OCI-LY1 (cell line): Measurements from ENCODE around the gene RGS19.

Source experiments
- H2AFZ ChIP-seq: fragments of 200-600 bp; sonication (generic), shearing (Covaris generic); 2 replicates; pipeline ENCODE4 v1.6.0; 2014; ENCODE audit warnings: antibody characterized with exemption, mild to moderate bottlenecking, low read length
- H3F3A ChIP-seq: fragments of 200-600 bp; sonication (generic), shearing (Covaris generic); 2 replicates; pipeline ENCODE4 v1.6.0; 2014; ENCODE audit warnings: mild to moderate bottlenecking, antibody characterized with exemption, low read length, moderate library complexity; ENCODE audit not compliant: insufficient read depth
- H3K27ac ChIP-seq: fragments of 200-600 bp; sonication (generic); 2 replicates; pipeline ENCODE4 v1.5.1; 2014; ENCODE audit warnings: low read length, mixed run types, mild to moderate bottlenecking, low read depth; ENCODE audit not compliant: poor library complexity, severe bottlenecking
- H3K27me3 ChIP-seq: fragments of 200-600 bp; sonication (generic); 2 replicates; pipeline ENCODE4 v1.6.0; 2014; ENCODE audit warnings: antibody characterized with exemption, mild to moderate bottlenecking, low read length, moderate library complexity; ENCODE audit not compliant: insufficient read depth
- H3K36me3 ChIP-seq: fragments of 200-600 bp; sonication (generic); 2 replicates; pipeline ENCODE4 v1.6.1; 2014; ENCODE audit warnings: mild to moderate bottlenecking, antibody characterized with exemption, low read length, moderate library complexity, mixed read lengths; ENCODE audit not compliant: insufficient read depth
- H3K4me1 ChIP-seq: fragments of 200-600 bp; sonication (generic); 2 replicates; pipeline ENCODE4 v1.5.1; 2014; ENCODE audit warnings: mild to moderate bottlenecking, low read length, moderate library complexity; ENCODE audit not compliant: insufficient read depth, severe bottlenecking
- H3K4me2 ChIP-seq: fragments of 200-600 bp; sonication (generic), shearing (Covaris generic); 2 replicates; pipeline ENCODE4 v1.6.1; 2014; ENCODE audit warnings: low read length
- H3K4me3 ChIP-seq: fragments of 200-600 bp; sonication (generic); 2 replicates; pipeline ENCODE4 v1.5.1; 2014; ENCODE audit warnings: low read length, low read depth, mild to moderate bottlenecking, mixed read lengths; ENCODE audit not compliant: poor library complexity, severe bottlenecking
- H3K79me2 ChIP-seq: fragments of 200-600 bp; shearing (Covaris generic); 2 replicates; pipeline ENCODE4 v1.6.1; 2016; ENCODE audit warnings: mixed run types, low read length, mixed read lengths; ENCODE audit not compliant: insufficient read depth
- H3K9ac ChIP-seq: fragments of 200-600 bp; sonication (generic), shearing (Covaris generic); 2 replicates; pipeline ENCODE4 v1.6.1; 2014; ENCODE audit warnings: mild to moderate bottlenecking, low read length, mixed read lengths
- H3K9me2 ChIP-seq: fragments of 200-600 bp; sonication (generic), shearing (Covaris generic); 2 replicates; pipeline ENCODE4 v1.6.1; 2014; ENCODE audit warnings: low read depth, mild to moderate bottlenecking, low read length, mixed read lengths
- H3K9me3 ChIP-seq: fragments of 200-600 bp; shearing (Covaris generic); 2 replicates; pipeline ENCODE4 v1.6.1; 2014; ENCODE audit warnings: low read length, mixed read lengths
- H4K20me1 ChIP-seq: fragments of 200-600 bp; sonication (generic), shearing (Covaris generic); 2 replicates; pipeline ENCODE4 v1.6.0; 2016; ENCODE audit warnings: mild to moderate bottlenecking, low read length; ENCODE audit not compliant: insufficient read depth
- CTCF ChIP-seq: fragments of 200-600 bp; sonication (generic), shearing (Covaris generic); IDR thresholded peaks from 2 replicates; pipeline ENCODE4 v1.5.1; 2017; ENCODE audit warnings: mild to moderate bottlenecking, antibody characterized with exemption, low read length, moderate library complexity, mixed read lengths
- EZH2 ChIP-seq: fragments of 200-600 bp; sonication (generic), shearing (Covaris generic); IDR thresholded peaks from 2 replicates; pipeline ENCODE4 v1.8.0; 2017; ENCODE audit warnings: borderline replicate concordance, mixed run types, mild to moderate bottlenecking, antibody characterized with exemption, low read length, moderate library complexity, mixed read lengths

Gene RGS19

GRCh38 chr20:64052987-64053840, 26.1 kb downstream of the RGS19 start:
- TF ChIP-seq EZH2 (no peak), CTCF (no peak)
- Histone ChIP-seq H3K4me3 (no peak overlapping the region), H3F3A (no peaks in the 10 kb centered on the region), H3K79me2 (no peaks in the 10 kb centered on the region), H3K27ac (no peak overlapping the region), H3K9ac (no peak overlapping the region), H4K20me1 (no peaks in the 10 kb centered on the region), H3K36me3 (no peaks in the 10 kb centered on the region), H2AFZ (no peak overlapping the region), H3K9me2 (no peaks in the 10 kb centered on the region), H3K4me2 (no peak overlapping the region), H3K9me3 (no peaks in the 10 kb centered on the region), H3K27me3 (peaks cover 21% of the 10 kb centered on the region), H3K4me1 (peaks cover 11% of the 10 kb centered on the region)

GRCh38 chr20:64052326-64052722, 27.0 kb downstream of the RGS19 start:
- no peak overlapping the region for H2AFZ ChIP-seq
- H4K20me1 ChIP-seq, result no peaks in the 10 kb centered on the region
- no peak overlapping the region for H3K4me3 ChIP-seq
- H3K36me3 ChIP-seq, result no peaks in the 10 kb centered on the region
- H3K9me3 ChIP-seq, result no peaks in the 10 kb centered on the region
- H3K9ac ChIP-seq, result no peak overlapping the region
- no peaks in the 10 kb centered on the region for H3F3A ChIP-seq
- H3K79me2 ChIP-seq, result no peaks in the 10 kb centered on the region
- no peaks in the 10 kb centered on the region for H3K9me2 ChIP-seq
- no peak overlapping the region for H3K27ac ChIP-seq
- H3K4me1 ChIP-seq, result peaks cover 7% of the 10 kb centered on the region
- no peak overlapping the region for H3K4me2 ChIP-seq
- TF ChIP-seq CTCF (no peak), EZH2 (no peak)
- peaks cover 21% of the 10 kb centered on the region for H3K27me3 ChIP-seq

GRCh38 chr20:64051561-64052325, 27.6 kb downstream of the RGS19 start:
- Histone ChIP-seq H3K4me2 (no peak overlapping the region), H3K9me3 (no peaks in the 10 kb centered on the region), H2AFZ (no peak overlapping the region), H3K9me2 (no peaks in the 10 kb centered on the region), H3F3A (no peaks in the 10 kb centered on the region), H3K4me1 (peaks cover under 1% of the 10 kb centered on the region), H4K20me1 (no peaks in the 10 kb centered on the region), H3K9ac (no peak overlapping the region), H3K79me2 (no peaks in the 10 kb centered on the region), H3K36me3 (no peaks in the 10 kb centered on the region), H3K27ac (no peak overlapping the region), H3K4me3 (no peak overlapping the region), H3K27me3 (peaks cover 20% of the 10 kb centered on the region)
- TF ChIP-seq CTCF (no peak), EZH2 (no peak)
